HepG2 (cell line): ENCODE results near the gene ZNF562. TPM values are rescaled to one million over a fixed set of nuclear protein-coding genes. Genes with fewer than 3 reads are reported as not detected.
"Not testable (repeated sequence)": the region's sequence is repeated elsewhere in the genome, so short reads cannot be mapped to it uniquely, and the experiment has no call there.

Experiments
- ATAC-seq: fragments of 200-7000 bp; cut with Tn5 transposase; 3 replicates; pipeline ENCODE4 v1.9.1; 2020; ENCODE audit warnings: mild to moderate bottlenecking, moderate library complexity
- BruUV-seq: library from RNA; stranded (reverse); fragments of 400-500 nt; replicated peaks from 2 replicates; lab custom pipeline; 2021; lab: Mats Ljungman, UMichigan
- CTCF ChIA-PET: fragments of 300-600 bp; formaldehyde crosslinking; extraction: SDS; loops from one replicate; lab custom pipeline; 2021; ENCODE audit warnings: low total read pairs, inconsistent platforms, low intra/inter-chr PET ratio; lab: Yijun Ruan, JAX
- POLR2A ChIA-PET: fragments of 350-600 bp; sonication (Branson Sonifier 250); formaldehyde crosslinking; loops from one replicate; lab custom pipeline; 2020; ENCODE audit warnings: antibody characterized with exemption, inconsistent platforms; lab: Yijun Ruan, JAX
- DNase-seq: peaks from one replicate; pipeline ENCODE4 v3.0.0-alpha.2; 2015; ENCODE audit warnings: low spot score
- FAIRE-seq: peaks from 3 replicates; lab custom pipeline; 2011; peaks lifted over from hg19 to GRCh38; lab: Jason Lieb, UNC
- H2AFZ ChIP-seq: one replicate; pipeline ENCODE4 v1.6.1; 2011; ENCODE audit warnings: low read length, inconsistent platforms
- H3K27ac ChIP-seq: fragments of 300-600 bp; 3 replicates; pipeline ENCODE4 v1.8.0; 2011; ENCODE audit warnings: mixed run types, mild to moderate bottlenecking, mixed read lengths, low read length, inconsistent platforms; ENCODE audit not compliant: insufficient read depth; ENCODE audit errors: extremely low read length
- H3K27me3 ChIP-seq, 2 experiments: fragments of 200-600 bp in 1 of 2; 2 replicates in 1 of 2; 3 replicates in 1 of 2; pipeline versions ENCODE4 v1.6.0 to v1.8.0; 2011; ENCODE audit warnings: low read length in 2 of 2, mild to moderate bottlenecking in 2 of 2, moderate library complexity in 2 of 2, inconsistent platforms in 1 of 2; ENCODE audit not compliant: insufficient read depth in 2 of 2, control insufficient read depth in 1 of 2
- H3K36me3 ChIP-seq, 2 experiments: fragments of 200-600 bp in 1 of 2; replicated peaks in 1 of 2; 2 replicates in 1 of 2; 3 replicates in 1 of 2; pipeline versions ENCODE4 v1.5.1 to v1.8.0; 2011; ENCODE audit warnings: low read length in 2 of 2, inconsistent platforms in 1 of 2; ENCODE audit not compliant: insufficient read depth in 2 of 2, control insufficient read depth in 1 of 2
- H3K4me1 ChIP-seq: 2 replicates; pipeline ENCODE4 v1.5.1; 2012; ENCODE audit warnings: low read length, inconsistent platforms; ENCODE audit not compliant: insufficient read depth
- H3K4me2 ChIP-seq: 2 replicates; pipeline ENCODE4 v1.6.0; 2011; ENCODE audit warnings: low read depth, low read length, inconsistent platforms
- H3K4me3 ChIP-seq, 3 experiments: fragments of 200-600 bp in 1 of 3; sonication (generic), shearing (Covaris generic) in 1 of 3; replicated peaks in 1 of 3; 2 replicates each; pipeline ENCODE4 v1.5.1; 2011 to 2016; ENCODE audit warnings: low read length in 3 of 3, inconsistent platforms in 2 of 3, low read depth in 2 of 3, mild to moderate bottlenecking in 2 of 3, control low read depth in 1 of 3, mixed read lengths in 1 of 3; ENCODE audit not compliant: insufficient read depth in 1 of 3
- H3K79me2 ChIP-seq: one replicate; pipeline ENCODE4 v1.6.1; 2011; ENCODE audit warnings: low read length, inconsistent platforms; ENCODE audit not compliant: insufficient read depth
- H3K9ac ChIP-seq: 2 replicates; pipeline ENCODE4 v1.6.0; 2011; ENCODE audit warnings: mild to moderate bottlenecking, low read depth, low read length, inconsistent platforms; ENCODE audit not compliant: insufficient read depth
- H3K9me3 ChIP-seq: 2 replicates; pipeline ENCODE4 v1.5.1; 2012; ENCODE audit warnings: mild to moderate bottlenecking, low read length
- H4K20me1 ChIP-seq: 2 replicates; pipeline ENCODE4 v1.6.0; 2011; ENCODE audit warnings: inconsistent platforms, mild to moderate bottlenecking, low read length, moderate library complexity; ENCODE audit not compliant: insufficient read depth
- HDAC2 ChIP-seq: sonication (generic); formaldehyde crosslinking; IDR thresholded peaks from 2 replicates; pipeline ENCODE4 v1.4.0; 2020; ENCODE audit warnings: missing genetic modification reagents
- RBM22 ChIP-seq: fragments of 200-400 bp; formaldehyde crosslinking; optimal IDR thresholded peaks from 2 replicates; pipeline ENCODE3; 2017; ENCODE audit warnings: mild to moderate bottlenecking, low read length, moderate library complexity
- THAP7 ChIP-seq: sonication (generic); formaldehyde crosslinking; IDR thresholded peaks from 2 replicates; pipeline ENCODE4 v1.8.1; 2023; ENCODE audit warnings: mild to moderate bottlenecking, missing genetic modification reagents
- ZBTB43 ChIP-seq: sonication (generic); formaldehyde crosslinking; conservative IDR thresholded peaks from 2 replicates; pipeline ENCODE4 v1.4.0; 2020; ENCODE audit warnings: missing genetic modification reagents
- ZNF552 ChIP-seq: sonication (generic); formaldehyde crosslinking; IDR thresholded peaks from 2 replicates; pipeline ENCODE4 v1.9.0; 2022; ENCODE audit warnings: missing genetic modification reagents, mild to moderate bottlenecking, borderline replicate concordance
- ZNF639 ChIP-seq: conservative IDR thresholded peaks from 2 replicates; pipeline ENCODE4 v1.6.1; 2018; ENCODE audit warnings: missing genetic modification reagents
- ZNF646 ChIP-seq: sonication (generic); formaldehyde crosslinking; IDR thresholded peaks from 2 replicates; pipeline ENCODE4 v1.9.0; 2021; ENCODE audit warnings: mild to moderate bottlenecking, missing genetic modification reagents
- ZNF761 ChIP-seq: sonication (generic); formaldehyde crosslinking; conservative IDR thresholded peaks from 2 replicates; pipeline ENCODE4 v1.4.0; 2020; ENCODE audit warnings: mild to moderate bottlenecking, missing genetic modification reagents
- WGBS: methylation state at CpG from one replicate; pipeline ENCODE4 v1.1.6; 2017; ENCODE audit warnings: low lambda C conversion rate; 5-methylcytosine and 5-hydroxymethylcytosine counted together
- in situ Hi-C: cut with HindIII; loops from 2 replicates; pipeline ENCODE4 v1.10.0; 2017; ENCODE audit warnings: low pct_unique_long_range_greater_than_20kb; ENCODE audit not compliant: extremely low pct_ligation_motif_present
- intact Hi-C: fragments of 100-400 bp; cut with micrococcal nuclease; formaldehyde crosslinking; loops from one replicate; pipeline ENCODE4 v1.10.0; 2022; ENCODE audit not compliant: unreplicated experiment
- polyA plus RNA-seq, 8 experiments: library from polyadenylated mRNA; depleted of rRNA in 3 of 8; stranded (reverse) in 7 of 8; unstranded in 1 of 8; fragments of >200 nt; fragmentation: Illumina TruSeq in 4 of 8; extraction: Trizol in 4 of 8; gene quantifications; 2 replicates each; pipeline versions ENCODE4 v1.2.1 to v1.2.3, GENCODE V29; 2011 to 2016; ENCODE audit warnings: low read depth in 4 of 8, missing spikeins in 1 of 8, mixed read lengths in 1 of 8; ENCODE audit not compliant: insufficient read depth in 1 of 8
- total RNA-seq, 5 experiments: library from RNA; depleted of rRNA; stranded (reverse); fragments of >200 nt; fragmentation: Illumina TruSeq; extraction: Trizol; gene quantifications; 2 replicates each; pipeline ENCODE4 v1.2.3, GENCODE V29; 2016; ENCODE audit warnings: low read depth in 1 of 5

ZNF562 gene
- total and polyA plus RNA-seq, 2 of the 13 experiments (the other 11 are each of a cell fraction or from before 2014, with no cell fraction given): 13.1 to 32.7 TPM

GRCh38 chr19:9651464-9651863 lies 23.4 kb downstream of the ZNF562 start:
- H3K4me2 ChIP-seq, H3K9me3 ChIP-seq, H3K4me3 ChIP-seq, H2AFZ ChIP-seq, H3K27me3 ChIP-seq, FAIRE-seq, H4K20me1 ChIP-seq, H3K4me1 ChIP-seq, ATAC-seq, BruUV-seq, in situ Hi-C loops, CTCF ChIA-PET, intact Hi-C loops, H3K27ac ChIP-seq, H3K9ac ChIP-seq, DNase-seq: not testable (repeated sequence)
- Histone ChIP-seq H3K36me3 (peaks cover 20 to 64% of the 10 kb centered on the region in 2 experiments), H3K79me2 (peaks cover 15% of the 10 kb centered on the region)
- 96% methylated on average over 3 of the region's 3 CpGs for WGBS
- POLR2A ChIA-PET: interaction anchor here (1.3 kb wide), 1 partner anchor 13 kb away, joined by 3 read pairs; no protein-coding TSS in a partner anchor
- TF ChIP-seq RBM22 (peak; percentile 26), ZNF761 (CRISPR knock-in tag) (peak; percentile 99)

GRCh38 chr19:9650345-9650744 lies 24.6 kb downstream of the ZNF562 start:
- in situ Hi-C loops: no loop called here
- Histone ChIP-seq H3K4me2 (no peak overlapping the region), H3K4me1 (no peaks in the 10 kb centered on the region), H3K27me3 (no peaks in the 10 kb centered on the region), H3K9ac (no peak overlapping the region), H3K79me2 (peaks cover 11% of the 10 kb centered on the region), H3K36me3 (peaks cover 18 to 54% of the 10 kb centered on the region in 2 experiments), H4K20me1 (no peaks in the 10 kb centered on the region), H3K4me3 (no peak overlapping the region), H3K9me3 (peaks cover 5% of the 10 kb centered on the region; the same call in 1 of the 2 replicates), H3K27ac (no peak overlapping the region), H2AFZ (no peak overlapping the region)
- POLR2A ChIA-PET: interaction anchor here (1.3 kb wide), 1 partner anchor 14 kb away, joined by 3 read pairs; no protein-coding TSS in a partner anchor
- FAIRE-seq (no peak), ATAC-seq (no peak), DNase-seq (no peak)
- intact Hi-C loops: no loop called here
- WGBS: 98% methylated on average over 5 of the region's 5 CpGs
- no TSS peak for BruUV-seq
- CTCF ChIA-PET: no interaction called here
- no peak for TF ChIP-seq ZNF646 (CRISPR knock-in tag)
- TF ChIP-seq ZBTB43 (CRISPR knock-in tag): no peak
- no peak for TF ChIP-seq HDAC2 (CRISPR knock-in tag)
- no peak for TF ChIP-seq THAP7
- no peak for TF ChIP-seq ZNF639 (CRISPR knock-in tag)
- TF ChIP-seq ZNF552: no peak
